Measurements from ENCODE around the gene CSNK1E.

CSNK1E gene

GRCh38 chr22:38249803-38250642 is 67.2 kb downstream of the CSNK1E start:
- DNase-seq (ENCODE audit: low spot score) = no peak

GRCh38 chr22:38249301-38249700 is 67.9 kb downstream of the CSNK1E start:
- DNase-seq (ENCODE audit: low spot score) = no peak

GRCh38 chr22:38248280-38248679 is 69.0 kb downstream of the CSNK1E start:
- no peak for DNase-seq (ENCODE audit: low spot score)

GRCh38 chr22:38247713-38248112 is 69.5 kb downstream of the CSNK1E start:
- DNase-seq (ENCODE audit: low spot score) = no peak

- no peak for DNase-seq (ENCODE audit: low spot score)
Observed at GRCh38 chr22:38246692-38247091, 70.5 kb downstream of the CSNK1E start.

- DNase-seq (ENCODE audit: low spot score) = no peak
Observed at GRCh38 chr22:38246046-38246658, 71.1 kb downstream of the CSNK1E start.

- DNase-seq (ENCODE audit: low spot score) = no peak
Observed at GRCh38 chr22:38244106-38244505, 73.1 kb downstream of the CSNK1E start.

- DNase-seq (ENCODE audit: low spot score) = no peak
Observed at GRCh38 chr22:38243007-38243765, 74.0 kb downstream of the CSNK1E start.

- peak; percentile 85 for DNase-seq (ENCODE audit: low spot score)
Observed at GRCh38 chr22:38240734-38241252, 76.4 kb downstream of the CSNK1E start.
